ENCODE results near the gene CYP26C1. TPM values are rescaled to one million over a fixed set of nuclear protein-coding genes. Genes with fewer than 3 reads are reported as not detected.

The CYP26C1 gene
- total and polyA plus RNA-seq, 9 of the 15 experiments (the other 6 are each of a cell fraction or from before 2014, with no cell fraction given) = 0.07 to 0.09 (median 0.07) TPM; not detected in 6

DNA sequence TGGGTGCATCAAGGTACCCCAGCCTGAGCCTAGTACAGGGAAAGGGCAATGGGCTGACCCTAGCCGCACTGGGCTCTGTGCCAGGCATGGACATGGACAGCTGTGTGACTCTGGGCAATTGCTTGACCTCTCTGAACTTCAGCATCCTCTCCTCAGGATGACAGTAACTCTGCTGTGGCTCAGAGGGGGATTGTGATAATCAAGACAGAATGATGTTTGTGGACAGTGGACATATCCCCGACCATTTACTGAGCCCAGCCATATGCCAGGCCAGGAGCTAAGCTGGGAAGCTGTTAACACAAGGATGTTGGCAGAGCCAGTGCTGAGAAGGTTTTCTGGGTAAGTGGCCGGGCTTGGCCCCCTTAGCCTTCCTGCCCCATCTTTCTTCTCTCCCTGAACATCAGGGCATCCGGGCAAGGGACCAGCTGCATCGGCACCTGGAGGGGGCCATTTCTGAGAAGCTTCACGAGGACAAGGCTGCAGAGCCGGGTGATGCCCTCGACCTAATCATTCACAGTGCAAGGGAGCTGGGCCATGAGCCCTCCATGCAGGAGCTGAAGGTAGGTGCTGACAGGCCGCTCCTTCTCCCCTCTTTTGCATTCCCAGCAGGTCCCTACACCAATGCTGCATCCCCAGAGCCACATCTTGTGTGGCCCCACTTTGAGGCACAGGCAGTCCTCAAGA is 3.5 kb downstream of the CYP26C1 start:
- no TSS peak for BruUV-seq (replicated peaks)
- H3K9ac ChIP-seq (ENCODE audit: insufficient read depth in 1 of 2, low read depth in 2 of 2, low read length in 2 of 2) = no peak overlapping the region
- no peak overlapping the region for H3K4me3 ChIP-seq
- H3K4me2 ChIP-seq (ENCODE audit: insufficient read depth, low read length) = no peak overlapping the region
- CTCF ChIA-PET (ENCODE audit: low intra/inter-chr PET ratio) = no interaction called here
- no peaks in the 10 kb centered on the region for H3K27me3 ChIP-seq (ENCODE audit: control insufficient read depth in 2 of 2, insufficient read depth in 2 of 2, low read length in 2 of 2)
- ATAC-seq (no peak), FAIRE-seq (no peak), DNase-seq (ENCODE audit: extremely low read depth in 1 of 4, low spot score in 3 of 4) (no peak)
- H3K9me1 ChIP-seq (ENCODE audit: control insufficient read depth, insufficient read depth, low read length) = no peaks in the 10 kb centered on the region
- POLR2A ChIA-PET = no interaction called here
- in situ Hi-C loops (cut with MboI) (no loop called here), intact Hi-C loops (cut with micrococcal nuclease) (no loop called here)
- peaks cover 4% of the 10 kb centered on the region; the same call in 1 of the 2 replicates for H3K9me3 ChIP-seq (replicated peaks; ENCODE audit: control insufficient read depth, insufficient read depth, low read depth, low read length)
- TF ChIP-seq ZFP36 (IDR thresholded peaks at IDR 0.05; ENCODE audit: low read depth, low read length, partially characterized antibody) (peak; percentile 22), RBM25 (IDR thresholded peaks at IDR 0.05; ENCODE audit: low read depth, low read length, severe bottlenecking) (peak; percentile 48), SMC3 (conservative IDR thresholded peaks at IDR 0.05; ENCODE audit: insufficient read depth, low read depth, low read length) (no peak), CSDE1 (IDR thresholded peaks at IDR 0.05) (no peak)
- no peak overlapping the region for H2AFZ ChIP-seq (ENCODE audit: low read depth, low read length)
- H3K4me1 ChIP-seq (replicated peaks in 1 of 2; ENCODE audit: control insufficient read depth in 2 of 2, insufficient read depth in 2 of 2, low read length in 2 of 2) = peaks cover 0 to 10% of the 10 kb centered on the region in 2 experiments; a peak in 2 of 5 replicates
- no peak overlapping the region for H3K27ac ChIP-seq (ENCODE audit: extremely low read depth, low read depth, low read length)
- H3K36me3 ChIP-seq (ENCODE audit: control insufficient read depth, insufficient read depth, low read length) = peaks cover 12% of the 10 kb centered on the region; the same call in 1 of the 3 replicates
- WGBS (ENCODE audit: insufficient coverage, low coverage, missing lambda C conversion rate) = 81% methylated on average over 6 of the region's 9 CpGs
- H3K79me2 ChIP-seq (ENCODE audit: control insufficient read depth, insufficient read depth, low read length) = no peaks in the 10 kb centered on the region
- no peaks in the 10 kb centered on the region for H4K20me1 ChIP-seq (replicated peaks; ENCODE audit: control insufficient read depth, insufficient read depth, low read length)

Measured in K562 (cell line).